ENCODE results near the gene LIF. TPM values are rescaled to one million over a fixed set of nuclear protein-coding genes. Genes with fewer than 3 reads are reported as not detected.

The LIF gene
- total RNA-seq, 1 experiment from 2014 or later = 34.4 TPM

- no peaks in the 10 kb centered on the region for H3K36me3 ChIP-seq (ENCODE audit: control insufficient read depth, insufficient read depth, low read length)
- ChIA-PET CTCF (no interaction called here), POLR2A (interaction anchor here (0.6 kb wide), 1 partner anchor 459 kb away, joined by 11 read pairs; no protein-coding TSS in a partner anchor)
- in situ Hi-C loops (cut with HindIII; ENCODE audit: low pct_unique_long_range_greater_than_20kb, low sequenced_read_pairs) = no loop called here
- TF ChIP-seq REST (IDR thresholded peaks at IDR 0.05; ENCODE audit: insufficient read depth in 1 of 2, low read depth in 2 of 2, low read length in 1 of 2) (no peak), CTCF (IDR thresholded peaks at IDR 0.05) (no peak), POLR2AphosphoS5 (IDR thresholded peaks at IDR 0.05; ENCODE audit: low read depth, low read length) (no peak), TCF7L2 (IDR thresholded peaks at IDR 0.05; ENCODE audit: low read depth, low read length) (no peak), SIN3A (IDR thresholded peaks at IDR 0.05; ENCODE audit: borderline replicate concordance, insufficient read depth, low read depth, low read length) (no peak)
- no peak within 1 kb of the TSS for H3K27ac ChIP-seq (ENCODE audit: low read length)
- intact Hi-C loops (cut with micrococcal nuclease; ENCODE audit: unreplicated experiment) = no loop called here
- H3K4me1 ChIP-seq (ENCODE audit: control insufficient read depth, insufficient read depth, low read length) = peaks cover 2% of the 10 kb centered on the region
- DNase-seq (ENCODE audit: low read depth, low spot score) (no peak), ATAC-seq (no peak)
- no peak within 1 kb of the TSS for H3K4me3 ChIP-seq (ENCODE audit: low read depth in 2 of 2, low read length in 2 of 2)
- no peaks in the 10 kb centered on the region for H3K9me3 ChIP-seq (ENCODE audit: control insufficient read depth, insufficient read depth, low read depth, low read length)
- no TSS peak for BruUV-seq (replicated peaks)
- H3K27me3 ChIP-seq (ENCODE audit: control insufficient read depth, insufficient read depth, low read length) = no peaks in the 10 kb centered on the region
Observed at GRCh38 chr22:30266445-30267381, 20.2 kb upstream of the LIF start, which contains the start of gene OSM. Gene OSM (minus strand): TSS chr22:30266851. CDS start chr22:30266799, 52 bp downstream.

GRCh38 chr22:30265823-30266444, 19.4 kb upstream of the LIF start:
- ChIA-PET POLR2A (interaction anchor here (0.6 kb wide), 1 partner anchor 459 kb away, joined by 11 read pairs; no protein-coding TSS in a partner anchor), CTCF (interaction anchor here (0.7 kb wide), 1 partner anchor 160 kb away, joined by 3 read pairs; no protein-coding TSS in a partner anchor)
- H3K4me1 ChIP-seq (ENCODE audit: control insufficient read depth, insufficient read depth, low read length) = peaks cover 5% of the 10 kb centered on the region
- intact Hi-C loops (cut with micrococcal nuclease; ENCODE audit: unreplicated experiment) (no loop called here), in situ Hi-C loops (cut with HindIII; ENCODE audit: low pct_unique_long_range_greater_than_20kb, low sequenced_read_pairs) (no loop called here)
- no peaks in the 10 kb centered on the region for H3K36me3 ChIP-seq (ENCODE audit: control insufficient read depth, insufficient read depth, low read length)
- no peak overlapping the region for H3K27ac ChIP-seq (ENCODE audit: low read length)
- no peak for DNase-seq (ENCODE audit: low read depth, low spot score)
- no peak overlapping the region for H3K4me3 ChIP-seq (ENCODE audit: low read depth in 2 of 2, low read length in 2 of 2)
- BruUV-seq (replicated peaks) = no TSS peak
- no peak for ATAC-seq
- TF ChIP-seq REST (IDR thresholded peaks at IDR 0.05; ENCODE audit: insufficient read depth in 1 of 2, low read depth in 2 of 2, low read length in 1 of 2) (no peak), POLR2AphosphoS5 (IDR thresholded peaks at IDR 0.05; ENCODE audit: low read depth, low read length) (no peak), CTCF (IDR thresholded peaks at IDR 0.05) (no peak), SIN3A (IDR thresholded peaks at IDR 0.05; ENCODE audit: borderline replicate concordance, insufficient read depth, low read depth, low read length) (no peak), TCF7L2 (IDR thresholded peaks at IDR 0.05; ENCODE audit: low read depth, low read length) (no peak)
- H3K27me3 ChIP-seq (ENCODE audit: control insufficient read depth, insufficient read depth, low read length) = no peaks in the 10 kb centered on the region
- H3K9me3 ChIP-seq (ENCODE audit: control insufficient read depth, insufficient read depth, low read depth, low read length) = no peaks in the 10 kb centered on the region

All from Panc1 (cell line).